Stimulated activated CD4-positive, alpha-beta T cell treated with anti-CD3 and anti-CD28 coated beads, Interleukin-12 subunit alpha, Interleukin-12 subunit beta, amount 100 ng/mL, for 24 hours (primary cell): ENCODE measurements around the gene SLC16A5.
"Not testable (repeated sequence)": the region's sequence is repeated elsewhere in the genome, so short reads cannot be mapped to it uniquely, and the experiment has no call there.

Experiments
- DNase-seq, 2 experiments: peaks; one replicate each; pipeline ENCODE4 v3.0.0-alpha.2; 2020; ENCODE audit warnings: low read depth in 2 of 2

Gene SLC16A5

GRCh38 chr17:75064040-75064439 is 23.7 kb upstream of the SLC16A5 start:
- no peak for DNase-seq

DNA sequence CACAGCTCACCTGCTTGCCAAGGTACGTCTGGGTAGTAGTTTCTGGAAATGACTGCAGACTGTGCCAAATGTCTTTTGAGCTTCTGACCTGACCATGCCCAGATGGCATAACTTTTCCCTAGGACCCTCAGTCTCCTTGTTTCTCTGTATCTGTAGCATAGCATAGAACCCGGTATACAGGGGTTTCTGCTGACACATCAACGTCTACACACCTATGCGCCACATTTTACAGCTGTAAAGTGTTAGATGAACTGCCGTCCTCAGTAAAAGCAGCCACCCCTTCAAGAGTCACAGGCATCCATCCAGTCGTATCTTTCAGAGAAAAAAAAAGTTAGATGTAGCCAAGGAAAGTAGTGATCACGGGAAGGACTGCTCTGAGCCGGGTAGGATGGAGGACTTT is 23.3 kb upstream of the SLC16A5 start:
- no peak for DNase-seq

- DNase-seq = no peak
These were observed 22.7 kb upstream of the SLC16A5 start for GRCh38 chr17:75064867-75065561.

GRCh38 chr17:75065562-75066151 is 22.1 kb upstream of the SLC16A5 start:
- DNase-seq = no peak

DNA sequence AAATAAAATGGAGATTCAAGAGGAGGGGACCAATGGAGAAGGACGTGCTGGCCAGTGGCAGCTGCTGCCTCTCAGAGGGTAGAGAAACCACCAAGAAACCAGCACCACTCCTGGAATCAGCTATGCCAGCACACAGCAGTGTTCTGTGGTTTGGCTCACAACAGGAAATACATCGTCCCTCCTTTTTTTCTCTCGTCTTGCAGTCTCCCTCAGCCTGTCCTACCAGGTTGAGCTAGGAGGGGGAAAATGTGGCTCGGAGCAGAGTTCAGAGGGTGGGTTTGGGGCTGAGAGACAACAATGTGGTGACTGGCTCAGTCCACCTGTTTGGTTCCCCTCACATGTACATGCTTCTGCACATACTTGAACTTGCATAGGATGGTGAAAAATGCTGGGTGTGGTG is 19.9 kb upstream of the SLC16A5 start:
- no peak for DNase-seq

- DNase-seq = no peak
These were observed 19.0 kb upstream of the SLC16A5 start for GRCh38 chr17:75068750-75069149.

DNA sequence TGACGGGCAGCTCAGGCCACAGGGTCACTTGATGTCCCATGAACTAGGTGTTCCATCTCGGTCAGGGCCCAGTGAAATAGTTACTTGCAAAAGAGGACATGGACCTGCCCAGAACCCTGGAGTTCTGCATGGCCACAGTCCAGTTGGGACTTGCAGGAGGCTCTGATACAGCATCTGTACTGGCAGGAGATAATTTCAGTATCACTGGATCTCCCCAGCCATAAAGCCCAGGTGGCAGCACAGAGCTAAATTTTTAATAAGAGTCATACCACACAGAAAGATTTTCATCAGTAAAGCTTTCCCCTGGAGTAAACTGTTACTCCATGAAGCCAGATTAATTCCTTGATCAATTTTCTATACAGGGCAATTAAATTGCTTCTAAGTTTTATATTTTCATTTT is 18.0 kb upstream of the SLC16A5 start:
- DNase-seq = no peak

GRCh38 chr17:75071478-75072271 is 16.1 kb upstream of the SLC16A5 start:
- not testable (repeated sequence) for DNase-seq

GRCh38 chr17:75072909-75073308 is 14.8 kb upstream of the SLC16A5 start:
- DNase-seq = not testable (repeated sequence)

- DNase-seq = no peak
These were observed 14.1 kb upstream of the SLC16A5 start for GRCh38 chr17:75073618-75074047.

- DNase-seq = no peak
These were observed 13.2 kb upstream of the SLC16A5 start for GRCh38 chr17:75074532-75074931.

DNA sequence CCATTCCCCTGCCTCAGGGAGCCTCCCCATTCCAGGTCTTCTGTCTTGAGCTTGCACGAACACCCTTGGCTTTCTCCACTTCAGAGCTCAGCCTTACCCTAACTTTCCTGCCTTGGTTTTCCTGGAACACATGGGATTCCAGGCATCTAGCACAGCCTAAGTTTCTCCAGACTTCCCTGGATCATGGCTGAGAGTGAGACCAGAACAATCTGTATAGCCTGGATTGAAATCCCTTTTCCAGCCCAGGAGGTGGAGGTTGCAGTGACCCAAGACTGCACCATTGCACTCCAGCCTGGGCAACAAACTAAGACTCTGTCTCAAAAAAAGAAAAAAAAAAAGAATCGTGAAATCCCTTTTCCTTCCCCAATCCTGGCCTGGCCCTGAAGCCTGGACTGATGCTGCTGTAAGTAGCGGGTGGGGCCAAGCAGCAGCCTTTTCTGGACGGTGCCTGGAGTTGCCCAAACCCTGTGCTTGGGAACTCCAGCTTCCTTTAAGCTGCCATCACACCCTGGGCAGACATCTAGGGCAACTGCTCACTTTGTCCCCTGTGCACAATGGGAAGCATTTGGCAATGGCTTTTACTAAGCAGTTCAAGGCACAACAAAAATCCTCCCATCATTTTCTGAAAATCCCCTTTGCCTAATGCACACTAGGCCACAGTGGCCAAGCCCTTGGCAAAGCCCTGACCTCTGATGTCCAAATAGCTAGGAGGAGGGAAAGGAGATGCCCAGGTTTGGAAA is 12.0 kb upstream of the SLC16A5 start:
- no peak for DNase-seq

DNA sequence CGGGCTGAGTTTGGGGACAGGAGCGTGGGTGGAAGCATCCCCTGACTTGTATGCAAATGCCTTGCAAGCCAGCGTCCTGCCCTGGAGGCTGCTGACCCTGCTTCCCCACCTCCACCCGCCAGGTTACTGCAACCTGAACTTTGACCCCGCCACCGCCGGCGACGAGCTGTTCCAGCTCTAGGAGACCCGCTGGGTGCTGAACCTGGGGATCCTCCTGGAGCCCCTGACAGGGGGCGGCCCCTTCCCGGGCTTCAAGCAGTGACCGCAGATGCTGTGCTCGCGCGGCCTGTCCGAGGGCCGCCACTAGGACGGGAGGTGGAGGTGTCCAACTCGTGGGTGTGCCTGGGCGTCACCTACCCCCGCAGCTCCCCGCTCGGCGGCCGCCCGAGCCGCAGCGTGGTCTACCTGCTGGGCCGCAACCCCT is 10.7 kb upstream of the SLC16A5 start:
- DNase-seq = no peak

GRCh38 chr17:75077496-75078283 is 10.1 kb upstream of the SLC16A5 start:
- peak in 1 of 2 experiments; percentile 35 for DNase-seq

DNA sequence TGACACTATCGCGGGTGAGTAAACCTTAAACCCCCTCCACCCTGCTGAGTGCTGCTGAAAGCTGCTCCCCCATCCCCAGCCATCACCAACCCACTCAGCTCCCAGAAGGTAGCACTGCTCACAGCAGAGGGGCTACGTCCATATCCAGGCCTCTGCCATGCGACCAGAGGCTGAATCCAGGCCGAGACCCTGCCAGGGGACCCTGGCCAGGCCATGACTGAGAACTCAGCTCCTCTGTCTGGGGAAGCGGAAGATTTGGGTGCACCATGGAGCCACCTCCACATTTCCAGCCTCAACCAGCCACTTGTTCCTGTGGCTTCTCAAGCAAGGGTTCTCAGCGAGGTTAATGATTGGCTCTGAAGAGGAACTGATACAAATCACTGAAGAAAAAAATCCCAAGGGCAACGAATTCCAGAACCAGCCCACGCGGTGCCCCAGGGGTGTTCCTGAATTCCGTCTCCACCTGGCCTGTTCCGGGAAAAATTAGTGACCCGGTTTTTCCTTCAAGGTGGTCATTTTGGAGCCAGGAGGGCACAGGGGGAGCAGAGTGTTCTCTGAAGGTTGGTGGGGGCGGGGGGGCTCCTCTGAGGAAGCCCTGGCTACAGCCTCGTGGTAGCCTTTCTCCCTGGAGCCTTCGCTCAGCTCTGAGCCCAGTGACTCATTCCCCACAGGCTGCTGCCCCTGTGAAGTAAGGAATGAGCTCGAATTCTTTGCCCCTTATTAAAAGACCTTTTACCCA is 9.3 kb upstream of the SLC16A5 start:
- DNase-seq = no peak

DNA sequence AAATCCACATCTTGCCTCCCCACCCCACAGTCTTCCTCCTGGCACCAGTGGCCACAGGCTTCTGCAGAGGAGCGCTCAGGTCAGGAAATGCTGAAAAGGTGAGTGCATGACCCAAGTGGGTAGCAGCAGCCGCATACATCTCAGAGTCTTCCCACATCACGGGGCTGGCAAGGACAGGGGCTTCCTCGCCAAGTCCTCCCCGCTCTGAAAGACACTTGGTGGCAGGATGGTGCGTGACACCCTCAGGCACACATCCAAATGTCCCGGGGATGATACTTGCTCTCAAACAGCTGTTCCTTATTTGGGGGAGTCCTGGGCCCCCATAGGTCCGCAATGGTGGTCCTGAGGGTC is 8.8 kb upstream of the SLC16A5 start:
- no peak for DNase-seq

- DNase-seq = no peak
These were observed 5.9 kb upstream of the SLC16A5 start for GRCh38 chr17:75081611-75082540.

DNA sequence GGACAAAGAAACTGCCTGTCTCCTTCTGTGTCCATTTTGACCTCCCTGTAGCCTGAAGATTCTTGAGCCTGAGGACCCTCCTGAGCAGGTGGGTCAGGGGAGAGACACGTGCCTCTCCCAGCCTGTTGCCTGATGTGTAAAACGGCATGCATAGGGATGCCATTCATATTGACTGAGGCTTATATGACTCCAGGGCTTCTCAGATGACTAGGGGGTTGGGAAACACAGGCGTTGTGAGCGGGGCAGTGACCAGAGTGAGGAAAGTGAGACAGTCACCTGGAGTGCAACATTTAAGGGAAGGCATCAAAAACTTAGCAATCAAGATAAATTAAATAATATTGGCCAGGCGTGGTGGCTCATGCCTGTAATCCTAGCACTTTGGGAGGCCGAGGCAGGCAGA is 5.1 kb upstream of the SLC16A5 start:
- no peak for DNase-seq

DNA sequence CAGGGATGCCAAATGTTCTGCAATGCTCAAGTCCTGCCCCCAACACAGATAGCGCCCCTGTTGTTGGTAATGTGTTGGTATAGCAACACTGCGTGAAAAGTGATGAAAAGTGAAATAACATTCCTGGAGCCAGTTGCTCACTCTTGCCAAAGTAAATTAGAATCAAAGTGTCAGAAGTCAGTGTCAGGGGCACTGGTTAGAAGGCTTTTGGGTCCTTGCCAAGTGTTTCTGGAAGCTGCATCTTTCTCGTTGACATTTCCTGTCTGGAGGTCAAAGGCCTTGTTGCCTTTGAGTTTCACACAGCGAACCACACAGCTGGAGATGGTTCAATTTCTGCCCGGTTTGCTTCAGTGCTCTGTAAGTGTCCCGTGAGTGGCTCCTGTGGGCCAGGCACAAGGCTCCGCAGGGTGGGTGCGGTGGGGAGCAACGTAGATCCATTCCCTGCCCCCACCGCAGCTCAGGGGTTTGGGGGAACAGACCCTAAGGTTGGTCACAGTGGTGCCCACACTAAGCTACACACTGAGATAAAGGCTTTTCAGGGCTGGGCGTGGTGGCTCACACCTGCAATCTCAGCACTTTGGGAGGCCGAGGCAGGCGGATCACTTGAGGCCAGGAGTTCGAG is 3.6 kb upstream of the SLC16A5 start:
- DNase-seq = no peak
